PC-3 (cell line): ENCODE results near the gene CATSPERE. TPM values are rescaled to one million over a fixed set of nuclear protein-coding genes. Genes with fewer than 3 reads are reported as not detected.

ENCODE experiments used
- ATAC-seq: fragments of 200-7000 bp; cut with Tn5 transposase; 2 replicates; pipeline ENCODE4 v1.9.1; 2020; ENCODE audit warnings: mild to moderate bottlenecking, moderate library complexity
- BruUV-seq: library from RNA; stranded (reverse); fragments of 400-500 nt; replicated peaks from 2 replicates; lab custom pipeline; 2021; lab: Mats Ljungman, UMichigan
- CTCF ChIA-PET: fragments of 300-600 bp; sonication (Branson Sonifier 250); formaldehyde crosslinking; loops from one replicate; lab custom pipeline; 2022; ENCODE audit warnings: antibody characterized with exemption; lab: Charles Lee
- POLR2A ChIA-PET: fragments of 300-600 bp; sonication (Branson Sonifier 250); formaldehyde crosslinking; loops from one replicate; lab custom pipeline; 2022; ENCODE audit warnings: antibody characterized with exemption; ENCODE audit not compliant: unreplicated experiment; lab: Charles Lee
- DNase-seq: peaks from one replicate; pipeline ENCODE4 v3.0.0-alpha.2; 2015
- H2AFZ ChIP-seq: fragments of 300-600 bp; sonication (generic); 2 replicates; pipeline ENCODE4 v1.6.0; 2016; ENCODE audit warnings: antibody characterized with exemption, low read length
- H3F3A ChIP-seq: fragments of 300-600 bp; sonication (generic); one replicate; pipeline ENCODE4 v1.6.0; 2017; ENCODE audit warnings: antibody characterized with exemption, low read length, control low read depth, mild to moderate bottlenecking; ENCODE audit not compliant: unreplicated experiment
- H3K27ac ChIP-seq: fragments of 300-600 bp; sonication (generic); 2 replicates; pipeline ENCODE4 v1.5.1; 2016; ENCODE audit warnings: mild to moderate bottlenecking, low read length
- H3K27me3 ChIP-seq: fragments of 300-600 bp; sonication (generic); 2 replicates; pipeline ENCODE4 v1.6.1; 2016; ENCODE audit warnings: low read length, mixed read lengths
- H3K36me3 ChIP-seq: fragments of 300-600 bp; sonication (generic); 2 replicates; pipeline ENCODE4 v1.6.1; 2016; ENCODE audit warnings: low read depth, mixed run types, low read length, mixed read lengths
- H3K4me1 ChIP-seq: fragments of 300-600 bp; sonication (generic); 2 replicates; pipeline ENCODE4 v1.5.1; 2016; ENCODE audit warnings: low read length; ENCODE audit not compliant: insufficient read depth
- H3K4me2 ChIP-seq: fragments of 300-600 bp; sonication (generic); 2 replicates; pipeline ENCODE4 v1.6.0; 2016; ENCODE audit warnings: low read length
- H3K4me3 ChIP-seq: fragments of 300-600 bp; sonication (generic); 2 replicates; pipeline ENCODE4 v1.5.1; 2016; ENCODE audit warnings: mild to moderate bottlenecking, low read length, mixed read lengths
- H3K79me2 ChIP-seq: fragments of 300-600 bp; sonication (generic); 2 replicates; pipeline ENCODE4 v1.6.1; 2017; ENCODE audit warnings: low read length, mixed read lengths
- H3K9ac ChIP-seq: fragments of 300-600 bp; sonication (generic); 2 replicates; pipeline ENCODE4 v1.6.0; 2016; ENCODE audit warnings: mild to moderate bottlenecking, low read length
- H3K9me2 ChIP-seq: fragments of 300-600 bp; sonication (generic); replicated peaks from 2 replicates; pipeline ENCODE4 v1.6.1; 2016; ENCODE audit warnings: mixed run types, low read length, mixed read lengths
- H3K9me3 ChIP-seq: fragments of 300-600 bp; sonication (generic); 2 replicates; pipeline ENCODE4 v1.6.1; 2016; ENCODE audit warnings: low read length, mixed read lengths
- H4K20me1 ChIP-seq: fragments of 300-600 bp; sonication (generic); 2 replicates; pipeline ENCODE4 v1.6.1; 2016; ENCODE audit warnings: low read length, mixed read lengths
- EZH2 ChIP-seq: fragments of 300-600 bp; sonication (generic); IDR thresholded peaks from one replicate; pipeline ENCODE4 v1.6.1; 2017; ENCODE audit warnings: antibody characterized with exemption, mild to moderate bottlenecking, low read length; ENCODE audit not compliant: unreplicated experiment
- EZH2phosphoT487 ChIP-seq: fragments of 300-600 bp; sonication (generic); IDR thresholded peaks from 2 replicates; pipeline ENCODE4 v1.6.1; 2018; ENCODE audit warnings: mild to moderate bottlenecking, antibody characterized with exemption, low read length, borderline replicate concordance
- intact Hi-C: fragments of 100-400 bp; cut with micrococcal nuclease; formaldehyde crosslinking; loops from 2 replicates; pipeline ENCODE4 v1.9.0; 2023
- total RNA-seq: library from RNA; depleted of rRNA; stranded (reverse); fragments of >200 nt; gene quantifications from 2 replicates; pipeline ENCODE4 v1.2.3, GENCODE V29; 2014
- TF ChIP-seq, protein P1 (sequence below): fragments of 300-600 bp; sonication (generic); conservative IDR thresholded peaks from 2 replicates; pipeline ENCODE4 v1.5.1; 2017; ENCODE audit warnings: antibody characterized with exemption, low read depth, mild to moderate bottlenecking, low read length

The CATSPERE gene
- total RNA-seq, 1 experiment from 2014 or later, result not detected

DNA sequence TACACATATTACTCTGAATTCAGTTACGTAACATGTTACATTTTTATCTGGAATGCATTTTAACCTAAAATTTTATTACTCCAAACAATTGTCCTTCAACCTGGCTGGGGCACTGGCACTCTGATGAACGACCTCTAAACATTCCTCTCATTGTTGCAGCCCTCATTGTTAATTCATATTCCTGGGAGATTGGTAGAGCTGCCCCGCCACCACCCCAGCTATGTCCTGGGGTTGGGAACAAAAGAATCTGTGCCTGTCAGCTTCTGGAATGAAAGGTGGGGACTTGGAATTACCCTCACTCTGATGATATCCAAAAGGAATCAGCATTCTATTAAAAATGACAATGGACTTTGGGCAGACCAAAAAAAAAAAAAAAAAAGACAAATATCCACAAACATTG, 153.8 kb downstream of the CATSPERE start:
- TF ChIP-seq, protein P1, sequence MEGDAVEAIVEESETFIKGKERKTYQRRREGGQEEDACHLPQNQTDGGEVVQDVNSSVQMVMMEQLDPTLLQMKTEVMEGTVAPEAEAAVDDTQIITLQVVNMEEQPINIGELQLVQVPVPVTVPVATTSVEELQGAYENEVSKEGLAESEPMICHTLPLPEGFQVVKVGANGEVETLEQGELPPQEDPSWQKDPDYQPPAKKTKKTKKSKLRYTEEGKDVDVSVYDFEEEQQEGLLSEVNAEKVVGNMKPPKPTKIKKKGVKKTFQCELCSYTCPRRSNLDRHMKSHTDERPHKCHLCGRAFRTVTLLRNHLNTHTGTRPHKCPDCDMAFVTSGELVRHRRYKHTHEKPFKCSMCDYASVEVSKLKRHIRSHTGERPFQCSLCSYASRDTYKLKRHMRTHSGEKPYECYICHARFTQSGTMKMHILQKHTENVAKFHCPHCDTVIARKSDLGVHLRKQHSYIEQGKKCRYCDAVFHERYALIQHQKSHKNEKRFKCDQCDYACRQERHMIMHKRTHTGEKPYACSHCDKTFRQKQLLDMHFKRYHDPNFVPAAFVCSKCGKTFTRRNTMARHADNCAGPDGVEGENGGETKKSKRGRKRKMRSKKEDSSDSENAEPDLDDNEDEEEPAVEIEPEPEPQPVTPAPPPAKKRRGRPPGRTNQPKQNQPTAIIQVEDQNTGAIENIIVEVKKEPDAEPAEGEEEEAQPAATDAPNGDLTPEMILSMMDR, result no peak
- TF ChIP-seq EZH2phosphoT487 (no peak), EZH2 (no peak)
- POLR2A ChIA-PET, result no interaction called here

DNA sequence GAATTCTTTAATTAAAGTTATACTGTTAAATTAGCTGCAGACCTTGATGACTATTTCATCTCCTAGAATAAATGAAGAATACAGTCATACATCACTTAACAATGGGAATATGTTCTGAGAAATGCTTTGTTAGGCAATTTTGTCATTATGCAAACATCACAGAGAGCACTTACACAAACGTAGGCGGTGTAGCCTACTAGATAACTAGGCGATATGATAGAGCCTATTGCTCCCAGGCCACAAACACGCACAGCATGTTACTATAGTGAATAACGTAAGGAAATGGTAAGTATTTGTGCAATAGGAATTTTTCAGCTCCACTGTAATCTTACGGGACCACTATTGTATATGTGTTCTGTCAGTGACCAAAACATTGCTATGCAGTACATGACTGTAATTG, 154.2 kb downstream of the CATSPERE start:
- H3K9me3 ChIP-seq, result no peaks in the 10 kb centered on the region
- no peak overlapping the region for H3K9ac ChIP-seq
- no peaks in the 10 kb centered on the region for H3K9me2 ChIP-seq
- no peaks in the 10 kb centered on the region for H3K27me3 ChIP-seq
- no peaks in the 10 kb centered on the region for H3K4me1 ChIP-seq
- no peak overlapping the region for H2AFZ ChIP-seq
- no peaks in the 10 kb centered on the region for H3F3A ChIP-seq
- POLR2A ChIA-PET, result no interaction called here
- ATAC-seq, result no peak
- no TSS peak for BruUV-seq
- no peak overlapping the region for H3K4me3 ChIP-seq
- H4K20me1 ChIP-seq, result no peaks in the 10 kb centered on the region
- no peak overlapping the region for H3K27ac ChIP-seq
- CTCF ChIA-PET, result no interaction called here
- no peak for DNase-seq
- H3K4me2 ChIP-seq, result no peak overlapping the region
- TF ChIP-seq EZH2phosphoT487, result no peak
- TF ChIP-seq, protein P1, result no peak
- no peak for TF ChIP-seq EZH2
- intact Hi-C loops, result no loop called here
- no peaks in the 10 kb centered on the region for H3K79me2 ChIP-seq
- no peaks in the 10 kb centered on the region for H3K36me3 ChIP-seq

More for the DNA sequence above, 153.8 kb downstream of the CATSPERE start:
- CTCF ChIA-PET, result no interaction called here
- no peaks in the 10 kb centered on the region for H3K4me1 ChIP-seq
- BruUV-seq, result no TSS peak
- H3K4me3 ChIP-seq, result no peak overlapping the region
- no peaks in the 10 kb centered on the region for H3K79me2 ChIP-seq
- no peak for ATAC-seq
- H3K9ac ChIP-seq, result no peak overlapping the region
- intact Hi-C loops, result no loop called here
- DNase-seq, result no peak
- H3K9me3 ChIP-seq, result no peaks in the 10 kb centered on the region
- H3K4me2 ChIP-seq, result no peak overlapping the region
- no peaks in the 10 kb centered on the region for H3K27me3 ChIP-seq
- H3K9me2 ChIP-seq, result no peaks in the 10 kb centered on the region
- H4K20me1 ChIP-seq, result no peaks in the 10 kb centered on the region
- H3F3A ChIP-seq, result no peaks in the 10 kb centered on the region
- no peak overlapping the region for H2AFZ ChIP-seq
- H3K27ac ChIP-seq, result no peak overlapping the region
- H3K36me3 ChIP-seq, result no peaks in the 10 kb centered on the region

DNA sequence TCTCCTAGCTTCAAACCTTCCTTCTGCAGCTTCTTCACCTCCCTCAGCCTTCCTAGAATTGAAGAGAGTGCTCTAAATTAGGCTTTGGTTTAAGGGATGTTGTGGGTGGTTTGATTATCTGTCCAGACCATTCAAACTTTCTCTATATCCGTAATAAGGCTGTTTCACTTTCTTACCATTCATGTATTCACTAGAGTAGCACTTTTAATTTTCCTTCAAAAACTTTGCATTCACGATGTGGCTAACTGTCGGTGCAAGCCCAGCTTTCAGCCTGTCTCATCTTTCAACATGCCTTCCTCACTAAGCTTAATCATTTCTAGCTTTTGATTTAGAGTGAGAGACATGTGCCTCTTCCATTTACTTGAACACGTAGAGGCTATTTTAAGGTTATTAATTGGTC, 165.6 kb downstream of the CATSPERE start:
- intact Hi-C loops, result no loop called here
- ATAC-seq, result no peak

More for the DNA sequence above, 165.6 kb downstream of the CATSPERE start:
- Histone ChIP-seq H3K9me3 (no peaks in the 10 kb centered on the region), H3K27ac (no peak overlapping the region), H3K36me3 (no peaks in the 10 kb centered on the region), H3K9ac (no peak overlapping the region), H3K27me3 (no peaks in the 10 kb centered on the region), H3K79me2 (no peaks in the 10 kb centered on the region), H3K4me1 (no peaks in the 10 kb centered on the region), H2AFZ (0 out of 2 replicates have a peak overlapping the region, but pooled peaks have one; percentile 3), H3K9me2 (no peaks in the 10 kb centered on the region), H3K4me2 (no peak overlapping the region), H3K4me3 (no peak overlapping the region), H3F3A (no peaks in the 10 kb centered on the region), H4K20me1 (no peaks in the 10 kb centered on the region)
- DNase-seq, result no peak
- CTCF ChIA-PET, result no interaction called here
- TF ChIP-seq, protein P1, result no peak
- TF ChIP-seq EZH2phosphoT487, result no peak
- TF ChIP-seq EZH2, result no peak
- no TSS peak for BruUV-seq
- POLR2A ChIA-PET, result no interaction called here
